ENCODE data around the gene YTHDF1.

The YTHDF1 gene

GRCh38 chr20:63248835-63249591 is 33.1 kb upstream of the YTHDF1 start:
- DNase-seq: no peak

- no peak for DNase-seq
These were observed 31.8 kb upstream of the YTHDF1 start for GRCh38 chr20:63247671-63248228.

GRCh38 chr20:63246490-63247288 is 30.8 kb upstream of the YTHDF1 start:
- DNase-seq: no peak

- DNase-seq: no peak
These were observed 28.5 kb upstream of the YTHDF1 start for GRCh38 chr20:63244468-63244867.

GRCh38 chr20:63243604-63244247 is 27.8 kb upstream of the YTHDF1 start:
- no peak for DNase-seq

- DNase-seq: no peak
These were observed 26.8 kb upstream of the YTHDF1 start for GRCh38 chr20:63242736-63243135.

GRCh38 chr20:63241272-63241671 is 25.3 kb upstream of the YTHDF1 start:
- DNase-seq: no peak

GRCh38 chr20:63240004-63240403 is 24.1 kb upstream of the YTHDF1 start:
- DNase-seq: no peak

GRCh38 chr20:63239431-63239830 is 23.5 kb upstream of the YTHDF1 start:
- DNase-seq: no peak

- DNase-seq: no peak
These were observed 22.7 kb upstream of the YTHDF1 start for GRCh38 chr20:63238514-63239125.

- no peak for DNase-seq
These were observed 22.1 kb upstream of the YTHDF1 start for GRCh38 chr20:63238031-63238430.

- no peak for DNase-seq
These were observed 20.3 kb upstream of the YTHDF1 start for GRCh38 chr20:63236116-63236837.

GRCh38 chr20:63235399-63235983 is 19.6 kb upstream of the YTHDF1 start, which contains the start of gene BIRC7:
BIRC7 (plus strand) TSS chr20:63235905; CDS start chr20:63236097, 192 bp downstream.
- no peak for DNase-seq

- peak; percentile 45 for DNase-seq
These were observed 18.9 kb upstream of the YTHDF1 start for GRCh38 chr20:63234693-63235398.

- no peak for DNase-seq
These were observed 18.0 kb upstream of the YTHDF1 start for GRCh38 chr20:63233924-63234323.

GRCh38 chr20:63233061-63233344 is 17.1 kb upstream of the YTHDF1 start:
- no peak for DNase-seq

GRCh38 chr20:63232235-63233060 is 16.5 kb upstream of the YTHDF1 start:
- DNase-seq: no peak

- no peak for DNase-seq
These were observed 14.9 kb upstream of the YTHDF1 start for GRCh38 chr20:63230800-63231268.

GRCh38 chr20:63228806-63229205 is 12.9 kb upstream of the YTHDF1 start:
- no peak for DNase-seq

- DNase-seq: no peak
These were observed 11.3 kb upstream of the YTHDF1 start for GRCh38 chr20:63227260-63227659.

Data from activated naive CD4-positive, alpha-beta T cell treated with anti-CD3 and anti-CD28 coated beads, Interleukin-2, amount 50 U/mL, for 16 hours (primary cell).